Measurements from ENCODE around the gene SEMA5B.

GRCh38 chr3:123034996-123035395, 7.4 kb upstream of the SEMA5B start:
- no peak for TF ChIP-seq CTCF (IDR thresholded peaks at IDR 0.05 in 2 of 3, conservative IDR thresholded peaks at IDR 0.05 in 1 of 3; ENCODE audit: insufficient read depth in 2 of 3, low read depth in 1 of 3, low read length in 3 of 3)
- TF ChIP-seq CLOCK (CRISPR knock-in tag; IDR thresholded peaks at IDR 0.05; ENCODE audit: borderline replicate concordance) = no peak
- TF ChIP-seq FOXP4 (CRISPR knock-in tag; IDR thresholded peaks at IDR 0.05; ENCODE audit: borderline replicate concordance) = no peak
- no peak for TF ChIP-seq ZNF277 (CRISPR knock-in tag; IDR thresholded peaks at IDR 0.05; ENCODE audit: borderline replicate concordance)
- no peak for TF ChIP-seq TAL1 (IDR thresholded peaks at IDR 0.05)
- no peak for TF ChIP-seq FOXP1 (CRISPR knock-in tag; IDR thresholded peaks at IDR 0.05)
- TF ChIP-seq NONO (IDR thresholded peaks at IDR 0.05; ENCODE audit: low read depth in 2 of 2, low read length in 1 of 2) = no peak

Data from K562 (cell line).